DOHH2 (cell line): ENCODE measurements around the gene UBE2D2.
A peak's percentile ranks its signal among the peaks of the same experiment; 100 is the strongest.

Source experiments
- H3F3A ChIP-seq: fragments of 200-600 bp; sonication (generic), shearing (Covaris generic); 2 replicates; pipeline ENCODE4 v1.6.0; 2016; ENCODE audit warnings: antibody characterized with exemption, mild to moderate bottlenecking; ENCODE audit not compliant: control insufficient read depth, insufficient read depth
- H3K27ac ChIP-seq: fragments of 200-600 bp; sonication (generic); 2 replicates; pipeline ENCODE4 v1.5.1; 2014; ENCODE audit warnings: low read depth, mild to moderate bottlenecking, low read length, moderate library complexity
- H3K27me3 ChIP-seq: fragments of 200-600 bp; sonication (generic); 2 replicates; pipeline ENCODE4 v1.6.1; 2014; ENCODE audit warnings: mild to moderate bottlenecking, low read length, mixed read lengths; ENCODE audit not compliant: control insufficient read depth
- H3K36me3 ChIP-seq: fragments of 200-600 bp; sonication (generic); 2 replicates; pipeline ENCODE4 v1.6.1; 2014; ENCODE audit warnings: mild to moderate bottlenecking, low read length, moderate library complexity, mixed read lengths; ENCODE audit not compliant: control insufficient read depth
- H3K4me1 ChIP-seq: fragments of 200-600 bp; sonication (generic); 2 replicates; pipeline ENCODE4 v1.6.1; 2014; ENCODE audit warnings: mild to moderate bottlenecking, low read length, mixed read lengths; ENCODE audit not compliant: control insufficient read depth
- H3K4me2 ChIP-seq: fragments of 200-600 bp; sonication (generic); 2 replicates; pipeline ENCODE4 v1.6.0; 2014; ENCODE audit warnings: mild to moderate bottlenecking, low read length, moderate library complexity
- H3K4me3 ChIP-seq: fragments of 200-600 bp; sonication (generic); 2 replicates; pipeline ENCODE4 v1.5.1; 2014; ENCODE audit warnings: mild to moderate bottlenecking, low read length, mixed read lengths
- H3K79me2 ChIP-seq: fragments of 200-600 bp; sonication (generic); 2 replicates; pipeline ENCODE4 v1.6.1; 2014; ENCODE audit warnings: mild to moderate bottlenecking, low read length, mixed read lengths; ENCODE audit not compliant: control insufficient read depth
- H3K9me2 ChIP-seq: fragments of 200-600 bp; sonication (generic); replicated peaks from 2 replicates; pipeline ENCODE4 v1.6.1; 2014; ENCODE audit warnings: mild to moderate bottlenecking, low read length, mixed read lengths; ENCODE audit not compliant: control insufficient read depth
- H3K9me3 ChIP-seq: fragments of 200-600 bp; sonication (generic); 2 replicates; pipeline ENCODE4 v1.6.1; 2014; ENCODE audit warnings: antibody characterized with exemption, low read length, mixed read lengths; ENCODE audit not compliant: control insufficient read depth, insufficient read depth
- H4K20me1 ChIP-seq: fragments of 200-600 bp; sonication (generic); 2 replicates; pipeline ENCODE4 v1.6.0; 2014; ENCODE audit warnings: low read depth, mild to moderate bottlenecking, antibody characterized with exemption, low read length, moderate library complexity; ENCODE audit not compliant: control insufficient read depth, insufficient read depth
- EZH2phosphoT487 ChIP-seq: fragments of 200-600 bp; sonication (generic); IDR thresholded peaks from 2 replicates; pipeline ENCODE4 v1.6.1; 2017; ENCODE audit warnings: borderline replicate concordance, mild to moderate bottlenecking, antibody characterized with exemption, low read length, moderate library complexity, mixed read lengths
- TF ChIP-seq, protein P1 (sequence below): fragments of 200-600 bp; sonication (generic); IDR thresholded peaks from one replicate; pipeline ENCODE4 v1.5.1; 2014; ENCODE audit warnings: antibody characterized with exemption, mild to moderate bottlenecking, low read depth, low read length; ENCODE audit not compliant: poor library complexity, severe bottlenecking

The UBE2D2 gene

DNA sequence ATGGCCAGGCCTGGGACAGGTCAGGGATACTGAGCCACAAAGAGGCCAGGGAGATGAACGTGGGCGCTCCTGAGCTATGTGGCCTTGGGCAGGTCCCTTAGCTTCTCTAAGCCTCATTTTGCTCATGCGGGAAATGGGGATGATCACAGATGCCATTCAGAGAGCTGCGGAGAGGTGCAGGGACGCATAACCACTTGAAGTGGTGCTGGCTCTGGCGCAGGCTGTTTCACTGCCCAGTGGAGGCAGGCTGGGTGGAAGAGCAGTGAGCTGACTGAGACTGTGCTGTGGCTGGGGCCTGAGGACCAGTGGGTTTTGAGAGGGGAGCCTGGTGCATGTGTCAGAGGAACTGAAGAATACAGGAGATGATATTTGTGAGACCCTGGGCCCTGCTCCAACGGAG, 105.4 kb downstream of the UBE2D2 start:
- Histone ChIP-seq H3K9me3 (no peaks in the 10 kb centered on the region), H3K9me2 (no peaks in the 10 kb centered on the region), H3K4me1 (peaks cover 99% of the 10 kb centered on the region), H3K27me3 (no peaks in the 10 kb centered on the region), H4K20me1 (peaks cover 13% of the 10 kb centered on the region; the same call in 1 of the 2 replicates), H3K79me2 (peaks cover 88% of the 10 kb centered on the region), H3K36me3 (peaks cover 25% of the 10 kb centered on the region), H3K4me2 (peak overlapping the region; percentile 91), H3K27ac (0 out of 2 replicates have a peak overlapping the region, but pooled peaks have one; percentile 1), H3K4me3 (no peak overlapping the region), H3F3A (peaks cover 23% of the 10 kb centered on the region)
- TF ChIP-seq EZH2phosphoT487 = no peak
- TF ChIP-seq, protein P1, sequence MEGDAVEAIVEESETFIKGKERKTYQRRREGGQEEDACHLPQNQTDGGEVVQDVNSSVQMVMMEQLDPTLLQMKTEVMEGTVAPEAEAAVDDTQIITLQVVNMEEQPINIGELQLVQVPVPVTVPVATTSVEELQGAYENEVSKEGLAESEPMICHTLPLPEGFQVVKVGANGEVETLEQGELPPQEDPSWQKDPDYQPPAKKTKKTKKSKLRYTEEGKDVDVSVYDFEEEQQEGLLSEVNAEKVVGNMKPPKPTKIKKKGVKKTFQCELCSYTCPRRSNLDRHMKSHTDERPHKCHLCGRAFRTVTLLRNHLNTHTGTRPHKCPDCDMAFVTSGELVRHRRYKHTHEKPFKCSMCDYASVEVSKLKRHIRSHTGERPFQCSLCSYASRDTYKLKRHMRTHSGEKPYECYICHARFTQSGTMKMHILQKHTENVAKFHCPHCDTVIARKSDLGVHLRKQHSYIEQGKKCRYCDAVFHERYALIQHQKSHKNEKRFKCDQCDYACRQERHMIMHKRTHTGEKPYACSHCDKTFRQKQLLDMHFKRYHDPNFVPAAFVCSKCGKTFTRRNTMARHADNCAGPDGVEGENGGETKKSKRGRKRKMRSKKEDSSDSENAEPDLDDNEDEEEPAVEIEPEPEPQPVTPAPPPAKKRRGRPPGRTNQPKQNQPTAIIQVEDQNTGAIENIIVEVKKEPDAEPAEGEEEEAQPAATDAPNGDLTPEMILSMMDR = no peak

DNA sequence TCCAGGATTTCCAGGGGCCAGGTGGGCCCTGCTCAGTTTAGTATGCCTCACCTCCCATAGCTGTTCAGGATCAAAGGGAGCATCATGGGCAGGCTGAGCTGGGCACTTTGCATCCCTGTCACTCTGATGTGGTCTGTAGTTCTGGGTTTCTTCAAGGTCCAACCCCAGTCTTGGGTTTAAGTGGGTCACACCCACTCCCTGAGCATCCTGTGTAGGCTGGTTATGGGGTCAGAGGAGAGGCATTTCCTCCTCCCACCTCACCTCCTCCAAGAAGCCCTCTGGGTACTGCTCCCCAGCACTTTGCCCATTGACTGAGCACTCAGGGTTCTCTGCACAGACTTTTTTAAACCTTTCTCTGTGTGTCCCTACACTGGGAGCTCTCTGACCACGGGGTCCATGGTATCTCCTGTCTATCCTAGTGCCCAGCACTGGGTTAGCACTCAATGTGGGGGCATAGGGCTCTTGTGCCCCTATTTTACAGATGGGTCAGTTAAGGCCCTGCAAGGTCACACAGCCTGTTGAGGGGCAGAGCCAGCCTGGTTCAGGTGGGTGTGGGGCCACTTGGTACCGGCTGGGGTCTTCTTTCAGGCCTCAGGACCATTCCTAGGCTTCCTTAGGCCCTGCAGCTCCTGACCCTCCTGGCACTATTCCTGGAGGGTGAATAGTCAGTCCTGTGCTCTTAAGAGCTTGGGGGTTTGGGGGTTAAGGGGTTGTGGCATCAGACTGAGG, 106.0 kb downstream of the UBE2D2 start:
- Histone ChIP-seq H3K4me1 (peaks cover 99% of the 10 kb centered on the region), H3K4me3 (peak overlapping the region; percentile 76), H3K36me3 (peaks cover 24% of the 10 kb centered on the region), H4K20me1 (peaks cover 13% of the 10 kb centered on the region; the same call in 1 of the 2 replicates), H3F3A (peaks cover 23% of the 10 kb centered on the region), H3K4me2 (peak overlapping the region; percentile 91), H3K27me3 (no peaks in the 10 kb centered on the region), H3K27ac (peak overlapping the region; percentile 98), H3K9me3 (no peaks in the 10 kb centered on the region), H3K9me2 (no peaks in the 10 kb centered on the region), H3K79me2 (peaks cover 88% of the 10 kb centered on the region)
- no peak for TF ChIP-seq EZH2phosphoT487
- TF ChIP-seq, protein P1 = no peak

- peaks cover 24% of the 10 kb centered on the region for H3K36me3 ChIP-seq
- peaks cover 23% of the 10 kb centered on the region for H3F3A ChIP-seq
- peaks cover 98% of the 10 kb centered on the region for H3K4me1 ChIP-seq
- H3K27ac ChIP-seq = peak overlapping the region; percentile 98
- peak overlapping the region; percentile 91 for H3K4me2 ChIP-seq
- H4K20me1 ChIP-seq = peaks cover 13% of the 10 kb centered on the region; the same call in 1 of the 2 replicates
- no peaks in the 10 kb centered on the region for H3K9me3 ChIP-seq
- H3K4me3 ChIP-seq = peak overlapping the region; percentile 76
- H3K9me2 ChIP-seq = no peaks in the 10 kb centered on the region
- no peak for TF ChIP-seq EZH2phosphoT487
- TF ChIP-seq, protein P1 = no peak
- H3K79me2 ChIP-seq = peaks cover 88% of the 10 kb centered on the region
- H3K27me3 ChIP-seq = no peaks in the 10 kb centered on the region
Measured at GRCh38 chr5:139667730-139668063, 106.6 kb downstream of the UBE2D2 start.
